Stimulated activated effector memory CD8-positive, alpha-beta T cell treated with anti-CD3 and anti-CD28 coated beads, Interleukin-12 subunit alpha, Interleukin-12 subunit beta, amount 100 ng/mL, for 72 hours (primary cell): ENCODE results near the gene GINS3.

Experiments used
- ATAC-seq: fragments of 150-1000 bp; cut with Tn5 transposase; 2 replicates; pipeline ENCODE4 v1.10.0; 2021
- DNase-seq, 2 donors: peaks; one replicate each; pipeline ENCODE4 v3.0.0; 2021 to 2022; ENCODE audit warnings: low spot score in 2 of 2
- H3K27ac Mint-ChIP-seq: one replicate; pipeline ENCODE4 v1.8.0; 2022; ENCODE audit warnings: mild to moderate bottlenecking, mixed read lengths
- H3K36me3 Mint-ChIP-seq: one replicate; pipeline ENCODE4 v1.8.0; 2022; ENCODE audit warnings: mild to moderate bottlenecking, mixed read lengths
- H3K4me1 Mint-ChIP-seq: one replicate; pipeline ENCODE4 v1.8.0; 2022; ENCODE audit warnings: mixed read lengths
- H3K4me3 Mint-ChIP-seq: one replicate; pipeline ENCODE4 v1.8.0; 2022; ENCODE audit warnings: mild to moderate bottlenecking, mixed read lengths
- H3K9me3 Mint-ChIP-seq: one replicate; pipeline ENCODE4 v1.8.0; 2022; ENCODE audit warnings: mixed read lengths

Gene GINS3

GRCh38 chr16:58428621-58429542, 36.6 kb downstream of the GINS3 start:
- no peaks in the 10 kb centered on the region for H3K36me3 Mint-ChIP-seq
- peaks cover 17% of the 10 kb centered on the region for H3K4me1 Mint-ChIP-seq
- ATAC-seq (no peak), DNase-seq (no peak)
- H3K9me3 Mint-ChIP-seq, result no peaks in the 10 kb centered on the region
- H3K27ac Mint-ChIP-seq, result no peak overlapping the region
- no peak overlapping the region for H3K4me3 Mint-ChIP-seq

- no peak overlapping the region for H3K4me3 Mint-ChIP-seq
- ATAC-seq, result no peak
- no peaks in the 10 kb centered on the region for H3K36me3 Mint-ChIP-seq
- DNase-seq, result no peak
- H3K4me1 Mint-ChIP-seq, result peaks cover 6% of the 10 kb centered on the region
- no peak overlapping the region for H3K27ac Mint-ChIP-seq
- no peaks in the 10 kb centered on the region for H3K9me3 Mint-ChIP-seq
These were observed 38.4 kb downstream of the GINS3 start for GRCh38 chr16:58430718-58431117.

- H3K4me1 Mint-ChIP-seq, result no peaks in the 10 kb centered on the region
- DNase-seq, result no peak
- H3K9me3 Mint-ChIP-seq, result no peaks in the 10 kb centered on the region
- no peak for ATAC-seq
- peaks cover 5% of the 10 kb centered on the region for H3K36me3 Mint-ChIP-seq
- no peak overlapping the region for H3K27ac Mint-ChIP-seq
- no peak overlapping the region for H3K4me3 Mint-ChIP-seq
These were observed 41.3 kb downstream of the GINS3 start for GRCh38 chr16:58433569-58433951.

- Mint-ChIP-seq H3K27ac (no peak overlapping the region), H3K4me1 (no peaks in the 10 kb centered on the region), H3K9me3 (no peaks in the 10 kb centered on the region), H3K36me3 (peaks cover 5% of the 10 kb centered on the region), H3K4me3 (no peak overlapping the region)
- no peak for DNase-seq
- no peak for ATAC-seq
These were observed 43.5 kb downstream of the GINS3 start for GRCh38 chr16:58435779-58436178.

- Mint-ChIP-seq H3K4me3 (no peak overlapping the region), H3K4me1 (peaks cover 5% of the 10 kb centered on the region), H3K27ac (no peak overlapping the region), H3K36me3 (peaks cover 5% of the 10 kb centered on the region), H3K9me3 (no peaks in the 10 kb centered on the region)
- ATAC-seq, result no peak
- no peak for DNase-seq
These were observed 47.9 kb downstream of the GINS3 start for GRCh38 chr16:58440131-58440530.

- DNase-seq (no peak), ATAC-seq (no peak)
- Mint-ChIP-seq H3K4me1 (peaks cover 5% of the 10 kb centered on the region), H3K27ac (no peak overlapping the region), H3K4me3 (no peak overlapping the region), H3K36me3 (peaks cover 5% of the 10 kb centered on the region), H3K9me3 (no peaks in the 10 kb centered on the region)
These were observed 50.3 kb downstream of the GINS3 start for GRCh38 chr16:58442547-58442946.

GRCh38 chr16:58443783-58444182, 51.5 kb downstream of the GINS3 start:
- DNase-seq (no peak), ATAC-seq (no peak)
- no peak overlapping the region for H3K4me3 Mint-ChIP-seq
- no peak overlapping the region for H3K27ac Mint-ChIP-seq
- no peaks in the 10 kb centered on the region for H3K9me3 Mint-ChIP-seq
- peaks cover 5% of the 10 kb centered on the region for H3K4me1 Mint-ChIP-seq
- no peaks in the 10 kb centered on the region for H3K36me3 Mint-ChIP-seq

GRCh38 chr16:58444265-58444664, 52.0 kb downstream of the GINS3 start:
- no peak for ATAC-seq
- H3K36me3 Mint-ChIP-seq, result no peaks in the 10 kb centered on the region
- DNase-seq, result no peak
- peaks cover 5% of the 10 kb centered on the region for H3K4me1 Mint-ChIP-seq
- no peaks in the 10 kb centered on the region for H3K9me3 Mint-ChIP-seq
- H3K4me3 Mint-ChIP-seq, result no peak overlapping the region
- no peak overlapping the region for H3K27ac Mint-ChIP-seq

- H3K36me3 Mint-ChIP-seq, result no peaks in the 10 kb centered on the region
- no peak for DNase-seq
- peaks cover 9% of the 10 kb centered on the region for H3K4me1 Mint-ChIP-seq
- H3K4me3 Mint-ChIP-seq, result no peak overlapping the region
- H3K27ac Mint-ChIP-seq, result no peak overlapping the region
- H3K9me3 Mint-ChIP-seq, result no peaks in the 10 kb centered on the region
- ATAC-seq, result no peak
These were observed 56.6 kb downstream of the GINS3 start for GRCh38 chr16:58448890-58449289.

GRCh38 chr16:58449306-58449705, 57.0 kb downstream of the GINS3 start:
- ATAC-seq (no peak), DNase-seq (no peak)
- Mint-ChIP-seq H3K9me3 (no peaks in the 10 kb centered on the region), H3K27ac (no peak overlapping the region), H3K36me3 (no peaks in the 10 kb centered on the region), H3K4me1 (peaks cover 9% of the 10 kb centered on the region), H3K4me3 (no peak overlapping the region)

GRCh38 chr16:58449768-58450167, 57.5 kb downstream of the GINS3 start:
- H3K36me3 Mint-ChIP-seq, result no peaks in the 10 kb centered on the region
- H3K9me3 Mint-ChIP-seq, result no peaks in the 10 kb centered on the region
- H3K4me1 Mint-ChIP-seq, result peaks cover 9% of the 10 kb centered on the region
- DNase-seq (no peak), ATAC-seq (peak; percentile 68)
- no peak overlapping the region for H3K27ac Mint-ChIP-seq
- no peak overlapping the region for H3K4me3 Mint-ChIP-seq

GRCh38 chr16:58450590-58450989, 58.3 kb downstream of the GINS3 start:
- no peak for ATAC-seq

GRCh38 chr16:58451265-58451689, 59.0 kb downstream of the GINS3 start:
- Mint-ChIP-seq H3K4me1 (peaks cover 9% of the 10 kb centered on the region), H3K36me3 (no peaks in the 10 kb centered on the region), H3K9me3 (no peaks in the 10 kb centered on the region), H3K4me3 (no peak overlapping the region), H3K27ac (no peak overlapping the region)
- DNase-seq, result no peak
- no peak for ATAC-seq

More at GRCh38 chr16:58450590-58450989, 58.3 kb downstream of the GINS3 start:
- no peaks in the 10 kb centered on the region for H3K9me3 Mint-ChIP-seq
- peaks cover 9% of the 10 kb centered on the region for H3K4me1 Mint-ChIP-seq
- no peaks in the 10 kb centered on the region for H3K36me3 Mint-ChIP-seq
- DNase-seq, result no peak
- no peak overlapping the region for H3K27ac Mint-ChIP-seq
- no peak overlapping the region for H3K4me3 Mint-ChIP-seq

- DNase-seq (no peak), ATAC-seq (no peak)
- Mint-ChIP-seq H3K4me1 (peaks cover 9% of the 10 kb centered on the region), H3K36me3 (no peaks in the 10 kb centered on the region), H3K9me3 (no peaks in the 10 kb centered on the region), H3K4me3 (no peak overlapping the region), H3K27ac (no peak overlapping the region)
These were observed 59.7 kb downstream of the GINS3 start for GRCh38 chr16:58451945-58452401.

GRCh38 chr16:58452640-58453039, 60.4 kb downstream of the GINS3 start:
- ATAC-seq, result no peak
- peaks cover 9% of the 10 kb centered on the region for H3K4me1 Mint-ChIP-seq
- H3K9me3 Mint-ChIP-seq, result no peaks in the 10 kb centered on the region
- DNase-seq, result no peak
- no peak overlapping the region for H3K4me3 Mint-ChIP-seq
- no peak overlapping the region for H3K27ac Mint-ChIP-seq
- no peaks in the 10 kb centered on the region for H3K36me3 Mint-ChIP-seq

- Mint-ChIP-seq H3K36me3 (no peaks in the 10 kb centered on the region), H3K4me3 (no peak overlapping the region), H3K27ac (peak overlapping the region; percentile 48), H3K9me3 (no peaks in the 10 kb centered on the region), H3K4me1 (peaks cover 14% of the 10 kb centered on the region)
- DNase-seq, result no peak
- no peak for ATAC-seq
These were observed 61.9 kb downstream of the GINS3 start for GRCh38 chr16:58454178-58454577.
